LoVo (cell line): ENCODE measurements around the gene PLEKHH1.

ENCODE experiments used
- DNase-seq: peaks from one replicate; pipeline ENCODE4 v3.0.0-alpha.2; 2016; ENCODE audit warnings: low spot score

PLEKHH1 gene

GRCh38 chr14:67567654-67568053 lies 34.6 kb downstream of the PLEKHH1 start:
- DNase-seq = no peak

DNA sequence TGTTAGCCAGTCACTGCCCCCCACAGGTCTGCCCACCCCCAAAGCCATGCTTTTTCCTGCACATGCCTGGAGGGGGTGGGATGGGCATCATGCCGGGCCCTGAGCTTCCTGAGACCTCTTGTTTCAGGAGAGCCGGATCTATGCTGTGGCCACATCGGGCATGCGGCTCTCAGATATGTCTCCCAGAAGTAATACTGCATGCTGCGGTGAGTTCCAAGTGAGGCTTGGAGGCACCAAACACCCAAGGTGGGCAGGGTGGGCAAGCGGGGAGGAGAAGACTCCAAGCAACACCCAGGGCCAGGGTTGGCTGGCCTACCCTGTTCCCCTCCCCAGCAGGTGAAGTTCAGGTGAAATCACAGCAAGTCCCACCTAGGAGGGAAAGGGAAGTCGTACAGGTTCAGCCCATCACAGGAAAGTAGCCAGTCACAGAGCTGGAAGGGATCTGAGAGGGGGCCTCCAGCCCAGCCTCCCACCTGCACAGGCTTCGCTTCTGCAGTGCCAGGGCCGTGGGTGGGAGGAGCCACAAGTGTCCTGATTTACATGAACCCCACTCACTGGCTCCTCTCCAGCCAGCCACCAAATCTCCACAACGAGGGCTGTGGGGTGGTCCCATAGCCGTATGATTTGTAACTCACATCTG lies 36.0 kb downstream of the PLEKHH1 start:
- DNase-seq = no peak

DNA sequence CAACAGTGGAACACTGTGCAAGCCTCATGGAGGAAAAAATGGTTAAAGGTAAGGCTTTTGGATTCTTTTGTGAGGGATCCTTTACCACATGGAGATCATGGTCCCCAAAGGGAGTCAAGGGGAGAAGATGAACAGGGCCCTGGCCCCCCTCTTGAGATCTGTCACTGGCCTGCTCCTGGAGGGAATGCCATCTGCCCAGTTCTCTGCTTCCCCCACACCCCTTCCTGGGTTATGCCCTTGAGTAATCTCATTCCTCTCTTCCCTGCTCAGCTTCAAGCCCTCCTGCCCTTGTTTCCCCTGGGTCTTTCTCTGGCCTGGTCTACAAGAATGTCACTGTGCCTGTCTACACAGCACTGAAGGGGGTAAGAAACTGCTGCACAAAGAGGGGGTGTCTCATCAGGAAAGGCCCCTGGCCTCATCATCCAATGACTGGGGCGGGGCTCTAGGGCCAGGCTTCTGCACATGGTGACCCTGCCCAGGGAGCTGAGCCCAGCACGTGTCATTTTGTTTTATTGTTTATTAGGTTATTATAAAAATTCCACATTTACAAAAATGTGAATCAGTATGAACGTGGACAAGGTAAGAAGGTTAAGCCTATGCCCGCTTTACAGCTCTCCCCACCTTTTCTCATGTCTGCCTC lies 36.7 kb downstream of the PLEKHH1 start:
- DNase-seq = no peak

DNA sequence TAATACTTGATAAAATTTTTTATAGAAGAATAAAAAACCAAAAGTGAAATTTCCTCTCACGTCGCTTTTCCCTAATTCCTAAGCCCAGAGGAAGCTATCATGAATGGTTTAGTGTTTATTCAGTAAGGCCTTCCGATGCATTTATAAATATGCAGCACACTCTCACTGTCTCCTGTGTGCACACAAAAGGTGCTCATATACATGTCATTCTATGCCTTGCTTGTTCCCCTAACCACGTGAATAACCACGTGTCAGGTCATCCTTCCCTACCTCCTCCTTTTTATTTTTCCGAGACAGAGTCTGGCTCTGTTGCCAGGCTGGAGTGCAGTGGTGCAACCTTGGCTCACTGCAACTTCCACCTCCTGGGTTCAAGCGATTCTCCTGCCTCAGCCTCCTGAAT lies 37.4 kb downstream of the PLEKHH1 start:
- no peak for DNase-seq

DNA sequence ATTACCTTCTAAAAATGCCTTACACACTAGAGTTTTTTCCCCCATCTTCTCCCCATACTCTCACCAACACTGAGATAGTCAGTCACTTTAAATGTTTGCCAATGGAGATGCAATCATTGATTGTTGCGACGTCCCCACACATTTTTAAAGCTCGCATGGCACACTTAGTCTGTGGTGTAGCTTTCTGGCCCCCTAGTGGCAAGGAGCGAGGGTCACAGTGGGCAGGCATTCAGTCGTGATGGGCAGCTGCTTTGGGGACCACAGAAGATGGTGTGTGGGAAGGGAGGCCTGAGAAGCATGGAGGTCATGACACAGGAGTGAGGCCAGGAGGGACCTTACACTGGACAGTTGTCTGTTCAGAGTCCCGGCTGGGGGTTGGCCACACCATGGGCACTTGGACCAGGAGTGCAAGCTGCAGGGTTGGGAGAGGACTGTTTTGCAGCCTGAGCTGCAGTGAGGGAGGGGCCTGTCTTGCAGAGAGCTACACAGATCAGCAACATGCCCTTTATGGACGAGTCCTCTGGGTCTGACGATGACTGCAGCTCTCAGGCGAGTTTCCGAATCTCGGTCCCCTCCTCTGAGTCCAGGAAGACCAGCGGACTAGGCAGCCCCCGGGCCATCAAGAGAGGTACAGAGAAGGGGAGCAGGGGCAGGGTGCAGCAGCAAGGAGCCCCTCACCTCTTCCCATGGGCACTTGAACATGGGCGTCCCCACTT lies 38.3 kb downstream of the PLEKHH1 start:
- DNase-seq = peak; percentile 40

GRCh38 chr14:67571991-67572323 lies 38.9 kb downstream of the PLEKHH1 start:
- no peak for DNase-seq

DNA sequence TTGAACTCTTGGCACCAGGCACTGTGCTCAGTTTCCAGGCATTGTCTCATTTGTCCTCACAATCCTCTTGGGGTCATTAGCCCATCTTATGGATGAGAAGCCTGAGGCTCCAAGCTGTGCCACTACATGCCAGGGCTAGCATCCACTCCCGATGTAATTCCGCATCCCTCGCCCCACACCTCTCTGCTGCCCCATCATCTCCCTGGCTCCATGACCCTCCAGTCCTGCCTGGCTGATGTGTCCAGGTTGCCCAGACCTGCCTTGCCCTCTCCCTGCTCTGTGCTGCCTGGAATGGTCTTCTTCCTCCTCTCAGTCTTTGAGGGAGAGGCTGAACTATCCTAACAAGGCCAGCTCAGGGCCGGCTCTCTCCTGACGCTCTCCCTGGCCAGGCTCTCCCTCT lies 39.5 kb downstream of the PLEKHH1 start:
- DNase-seq = no peak

DNA sequence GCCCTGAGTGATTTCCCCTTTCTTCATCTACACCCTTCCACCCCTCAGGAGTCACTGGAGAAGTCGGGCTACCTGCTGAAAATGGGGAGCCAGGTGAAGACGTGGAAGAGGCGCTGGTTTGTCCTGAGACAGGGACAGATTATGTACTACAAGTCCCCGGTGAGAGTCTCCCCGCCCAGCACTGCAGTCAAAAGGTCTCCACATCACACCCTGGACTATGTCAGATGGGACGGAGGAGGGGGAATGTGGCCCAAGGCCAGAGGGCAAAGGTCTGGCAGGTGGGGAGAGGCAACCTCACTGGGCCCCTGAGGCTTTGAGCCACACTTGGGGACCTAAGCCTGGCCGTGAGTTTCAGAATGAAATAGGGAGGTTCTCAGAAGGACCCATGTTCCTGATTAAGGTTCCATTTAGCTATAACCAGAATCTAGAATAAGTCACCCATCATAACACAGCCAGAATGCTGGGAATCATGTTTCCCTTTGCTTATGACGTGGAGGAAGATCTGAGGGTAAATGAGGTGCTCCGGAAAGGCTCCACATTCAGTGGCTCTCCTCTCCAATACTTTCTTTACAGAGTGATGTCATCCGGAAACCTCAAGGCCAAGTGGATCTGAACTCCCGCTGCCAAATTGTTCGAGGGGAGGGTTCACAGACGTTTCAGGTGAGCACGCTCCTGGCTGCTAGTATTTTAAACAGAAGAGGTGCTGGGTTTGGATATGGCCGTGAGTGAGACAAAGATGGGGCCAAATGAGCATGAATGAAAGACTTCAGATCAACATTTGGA lies 40.3 kb downstream of the PLEKHH1 start:
- DNase-seq = no peak

DNA sequence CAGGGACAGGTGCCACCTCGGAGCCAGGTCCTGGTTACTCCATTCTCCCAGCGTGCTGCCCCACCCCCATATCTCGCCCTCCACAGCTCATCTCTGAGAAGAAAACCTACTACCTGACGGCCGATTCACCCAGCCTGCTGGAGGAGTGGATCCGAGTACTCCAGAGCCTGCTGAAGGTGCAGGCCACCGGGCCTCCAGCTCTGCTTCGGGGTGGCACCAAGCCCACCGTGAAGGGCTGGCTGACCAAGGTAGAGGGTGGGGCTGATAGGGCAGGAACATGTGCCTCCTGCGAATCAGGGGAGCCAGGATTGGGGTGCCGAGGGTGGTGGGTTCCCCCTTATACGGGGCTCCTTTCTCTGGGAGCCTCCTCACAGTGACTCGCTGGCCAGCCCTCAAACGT lies 41.1 kb downstream of the PLEKHH1 start:
- no peak for DNase-seq

- no peak for DNase-seq
Observed at GRCh38 chr14:67574806-67575205, 41.7 kb downstream of the PLEKHH1 start.

- no peak for DNase-seq
Observed at GRCh38 chr14:67575684-67576083, 42.6 kb downstream of the PLEKHH1 start.

GRCh38 chr14:67576216-67576955 lies 43.3 kb downstream of the PLEKHH1 start:
- no peak for DNase-seq

DNA sequence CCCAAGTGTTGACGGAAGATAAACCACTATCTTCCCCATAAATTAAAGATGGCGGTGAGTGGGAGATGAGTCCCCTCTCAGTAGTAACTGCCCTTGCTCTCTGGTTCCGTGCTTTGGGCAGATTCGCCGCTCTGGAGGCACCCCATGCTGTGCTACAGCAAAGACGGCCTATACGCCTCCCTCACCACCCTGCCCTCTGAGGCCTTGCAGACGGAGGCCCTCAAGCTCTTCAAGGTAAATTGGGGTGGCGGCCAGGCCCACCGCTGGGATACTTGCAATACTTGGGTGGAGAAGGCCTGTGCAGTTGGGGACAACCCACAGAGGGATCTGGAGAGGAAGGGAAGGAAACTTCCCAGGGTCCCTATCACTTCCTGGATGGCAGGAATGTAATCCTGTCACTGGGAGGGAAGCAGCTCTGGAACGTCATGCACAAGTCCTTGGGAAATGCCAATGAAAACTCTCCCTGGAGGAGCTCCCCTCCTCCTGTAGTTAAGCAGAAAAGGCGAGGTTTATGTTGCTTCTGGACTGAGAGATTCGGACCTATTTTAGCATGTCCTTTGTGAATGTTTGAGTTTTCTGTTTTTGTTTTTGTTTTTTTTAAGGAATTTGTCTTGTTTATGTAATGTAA lies 44.2 kb downstream of the PLEKHH1 start:
- DNase-seq = no peak

DNA sequence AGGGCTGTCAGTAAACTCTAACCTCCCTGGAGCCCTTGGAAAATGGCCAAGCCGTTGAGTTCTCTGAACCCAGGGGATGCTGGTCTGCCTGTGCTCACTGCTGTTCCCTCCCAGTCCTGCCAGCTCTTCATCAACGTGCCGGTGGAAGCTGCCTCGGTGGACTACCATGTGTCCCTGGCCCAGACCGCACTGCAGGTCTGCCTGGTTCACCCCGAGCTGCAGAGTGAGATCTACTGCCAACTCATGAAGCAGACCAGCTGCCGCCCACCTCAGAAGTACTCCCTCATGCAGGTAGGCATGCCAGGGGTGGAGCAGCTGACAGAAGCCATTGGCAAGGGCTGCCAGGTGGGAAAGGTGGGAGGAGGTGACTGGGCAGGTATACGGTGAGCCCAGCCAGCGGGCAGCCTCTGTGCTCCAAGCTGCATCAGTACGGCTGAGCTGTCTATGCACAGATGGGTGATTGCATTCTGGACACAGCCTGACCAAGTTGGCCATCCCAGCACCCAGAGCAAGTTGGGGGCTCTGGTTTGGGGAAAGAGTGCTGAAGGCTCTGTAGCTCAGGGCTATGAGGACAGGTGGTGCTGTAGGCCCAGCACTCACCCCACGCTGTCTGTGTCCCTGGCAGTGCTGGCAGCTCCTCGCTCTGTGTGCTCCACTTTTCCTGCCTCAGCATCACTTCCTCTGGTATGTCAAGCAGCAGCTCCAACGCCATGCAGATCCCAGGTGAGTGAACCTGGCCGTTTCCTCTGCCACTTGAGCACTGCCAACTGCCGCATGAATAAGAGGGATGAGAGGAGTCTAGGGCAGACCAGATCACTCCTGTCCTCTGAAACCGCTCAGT lies 45.0 kb downstream of the PLEKHH1 start:
- no peak for DNase-seq

DNA sequence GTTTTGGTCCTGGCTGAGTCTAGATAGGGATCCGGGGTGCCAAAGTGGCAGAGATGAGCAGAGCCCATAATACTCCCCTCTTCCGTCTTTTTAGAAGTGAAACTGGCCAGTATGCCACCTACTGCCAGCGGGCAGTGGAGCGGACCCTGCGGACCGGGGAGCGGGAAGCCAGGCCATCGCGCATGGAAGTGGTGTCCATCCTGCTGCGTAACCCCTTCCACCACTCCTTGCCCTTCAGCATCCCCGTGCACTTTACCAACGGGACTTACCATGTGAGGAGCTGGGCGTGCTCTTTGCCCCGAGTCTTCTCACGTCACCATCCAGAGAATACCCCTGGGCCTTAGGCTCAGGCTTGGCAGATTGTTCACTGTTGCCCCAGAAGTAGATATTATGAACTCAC lies 46.0 kb downstream of the PLEKHH1 start:
- no peak for DNase-seq

DNA sequence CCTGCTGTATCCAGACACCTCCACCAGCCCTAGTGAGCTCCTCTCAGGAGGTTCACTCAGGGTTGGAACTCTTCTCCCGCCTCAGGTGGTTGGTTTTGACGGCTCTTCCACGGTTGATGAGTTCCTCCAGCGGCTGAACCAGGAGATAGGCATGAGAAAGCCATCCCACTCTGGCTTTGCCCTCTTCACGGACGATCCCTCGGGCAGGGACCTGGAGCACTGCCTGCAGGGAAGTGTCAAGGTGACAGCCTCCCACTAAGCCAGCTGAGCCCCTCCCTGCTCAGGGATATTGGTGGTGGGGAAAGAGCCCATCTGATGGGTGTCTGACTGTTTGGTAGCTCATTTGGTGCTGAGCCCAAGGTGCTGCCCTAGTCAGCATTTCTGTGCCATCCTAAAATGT lies 46.5 kb downstream of the PLEKHH1 start:
- DNase-seq = no peak

DNA sequence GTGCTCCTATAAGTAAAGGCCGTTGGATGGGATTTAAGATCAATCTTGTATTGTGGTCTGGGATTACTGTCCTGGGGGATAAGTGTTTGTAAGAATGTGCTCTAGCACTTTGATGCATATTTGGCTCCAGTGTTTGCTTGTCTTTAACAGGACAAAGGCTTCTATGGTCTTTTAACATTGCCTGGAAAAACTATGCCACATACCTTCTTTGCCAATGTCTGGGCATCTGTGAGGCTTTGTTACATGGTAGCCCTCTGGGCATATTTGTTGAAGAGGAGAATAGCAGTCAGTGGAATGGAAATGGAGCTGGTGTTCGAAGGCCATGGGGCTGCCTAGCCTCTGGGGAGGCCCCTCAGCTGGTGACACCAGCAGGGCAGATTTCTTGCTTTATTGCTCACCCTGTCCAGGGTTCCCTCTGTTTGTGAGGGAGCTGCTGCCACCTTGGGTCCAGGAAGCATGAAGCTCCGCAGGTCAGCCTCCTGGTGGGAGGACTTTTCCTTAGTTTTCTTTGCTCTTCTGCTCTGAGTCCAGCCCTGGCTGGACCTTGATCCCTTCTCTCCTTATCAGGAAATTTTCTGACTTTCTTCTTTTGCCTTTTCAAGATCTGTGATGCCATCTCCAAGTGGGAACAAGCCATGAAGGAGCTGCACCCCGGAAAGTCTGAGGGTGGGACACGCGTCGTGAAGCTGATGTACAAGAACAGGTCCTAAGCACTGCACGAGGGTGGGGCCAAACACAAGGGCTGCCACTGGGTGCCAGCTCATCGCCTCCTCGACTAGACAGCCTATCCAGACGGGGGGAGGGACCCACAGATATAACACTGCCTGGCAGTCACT lies 47.5 kb downstream of the PLEKHH1 start:
- no peak for DNase-seq

DNA sequence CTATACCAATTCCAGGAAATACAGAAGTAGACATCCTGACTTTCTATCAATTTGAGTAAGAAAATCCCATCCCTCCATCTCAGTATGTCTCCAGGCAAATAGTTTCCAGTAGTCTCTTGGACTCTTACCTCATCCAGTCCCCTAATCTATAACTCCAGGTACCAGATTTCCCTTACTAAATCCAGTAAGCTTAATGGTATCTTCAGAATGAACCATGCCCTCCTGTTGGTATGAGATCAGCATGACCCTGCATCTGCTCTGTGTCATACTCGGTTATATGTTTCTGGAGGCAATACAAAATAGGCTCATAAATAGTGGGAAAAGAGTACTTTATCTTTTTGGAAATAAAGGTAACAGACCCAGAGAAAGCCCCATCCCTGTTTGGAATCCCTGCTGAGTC lies 48.6 kb downstream of the PLEKHH1 start:
- DNase-seq = no peak

GRCh38 chr14:67582061-67582460 lies 49.0 kb downstream of the PLEKHH1 start:
- no peak for DNase-seq
